ELR (cell line): ENCODE results near the gene RTN1.

Source experiments
- DNase-seq: peaks from one replicate; pipeline ENCODE4 v3.0.0-alpha.2; 2015; ENCODE audit warnings: low read depth

Gene RTN1

DNA sequence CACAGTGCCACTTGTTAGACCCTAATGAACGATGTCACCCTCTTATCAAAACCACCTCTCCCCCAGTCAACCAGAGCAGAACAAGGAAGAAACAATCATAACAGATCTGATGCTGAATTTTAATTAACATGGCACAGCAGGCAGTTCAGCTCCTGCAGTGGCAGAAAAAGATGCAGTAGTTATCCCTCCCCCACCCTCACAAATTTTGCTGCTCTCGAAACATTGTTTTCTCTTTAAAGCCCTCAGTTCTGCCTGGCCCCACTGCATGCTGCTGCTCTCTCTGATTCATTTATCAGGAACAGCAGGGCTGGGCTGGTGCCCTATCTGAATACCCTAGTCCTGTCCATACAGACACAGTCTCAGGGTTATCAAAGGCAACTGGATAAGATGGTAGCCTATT lies 306.2 kb downstream of the RTN1 start:
- no peak for DNase-seq

GRCh38 chr14:59547310-59547709 lies 323.3 kb downstream of the RTN1 start:
- no peak for DNase-seq
